HG02571 (cell line): ENCODE results near the gene HSPD1.

Experiments
- ATAC-seq: cut with Tn5 transposase; IDR thresholded peaks from one replicate; pipeline ENCODE4 v1.9.1; 2021; ENCODE audit warnings: mild to moderate bottlenecking, moderate library complexity; ENCODE audit not compliant: unreplicated experiment

The HSPD1 gene

GRCh38 chr2:197446844-197447243, 52.8 kb downstream of the HSPD1 start:
- no peak for ATAC-seq

- ATAC-seq = no peak
These were observed 53.9 kb downstream of the HSPD1 start for GRCh38 chr2:197445746-197446145.

GRCh38 chr2:197442857-197443256, 56.8 kb downstream of the HSPD1 start:
- ATAC-seq = no peak

GRCh38 chr2:197437380-197437779, 62.3 kb downstream of the HSPD1 start:
- ATAC-seq = no peak
